ENCODE results near the gene CES4A. TPM values are rescaled to one million over a fixed set of nuclear protein-coding genes. Genes with fewer than 3 reads are reported as not detected.
"Not testable (repeated sequence)": the region's sequence is repeated elsewhere in the genome, so short reads cannot be mapped to it uniquely, and the experiment has no call there.

The CES4A gene
- total RNA-seq, 1 experiment from 2014 or later = not detected

DNA sequence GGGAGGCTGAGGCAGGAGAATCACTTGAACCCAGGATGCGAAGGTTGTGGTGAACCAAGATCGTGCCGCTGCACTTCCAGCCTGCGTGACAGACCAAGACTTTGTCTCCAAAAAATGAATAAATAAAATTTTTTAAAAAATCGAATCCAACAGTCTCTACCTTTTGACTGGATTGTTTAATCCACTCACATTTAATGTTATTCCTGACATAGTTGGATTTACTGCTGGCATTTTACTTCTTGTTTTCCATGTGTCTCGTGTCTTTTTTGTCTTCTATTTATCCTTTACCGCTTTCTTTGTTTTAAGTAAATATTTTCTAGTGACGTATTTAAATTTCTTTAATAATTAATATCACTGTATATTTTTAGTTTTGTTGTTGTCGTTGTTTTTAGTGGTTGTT lies 5.4 kb upstream of the CES4A start:
- DNase-seq (ENCODE audit: low read depth) = no peak

DNA sequence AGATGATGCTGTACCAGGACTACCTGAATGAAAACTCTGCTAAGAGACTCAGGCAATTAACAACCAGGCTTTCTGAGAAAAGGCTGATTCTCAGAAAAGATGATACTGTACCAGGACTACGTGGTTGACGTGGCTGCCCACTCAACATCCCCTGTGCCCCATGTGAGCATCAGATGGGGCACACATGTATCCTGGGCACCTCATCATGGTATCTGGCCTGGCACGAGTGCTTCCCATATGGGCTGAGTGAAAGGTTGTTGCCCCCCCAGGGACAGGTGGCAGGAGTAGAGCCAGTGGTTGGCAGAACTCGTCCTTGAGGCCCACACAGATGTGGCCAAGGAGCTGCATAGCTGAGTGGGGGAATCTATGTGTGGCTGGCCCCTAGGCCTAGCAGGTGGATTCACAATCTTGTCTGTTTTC lies 3.5 kb upstream of the CES4A start:
- DNase-seq (ENCODE audit: low read depth) = no peak

DNA sequence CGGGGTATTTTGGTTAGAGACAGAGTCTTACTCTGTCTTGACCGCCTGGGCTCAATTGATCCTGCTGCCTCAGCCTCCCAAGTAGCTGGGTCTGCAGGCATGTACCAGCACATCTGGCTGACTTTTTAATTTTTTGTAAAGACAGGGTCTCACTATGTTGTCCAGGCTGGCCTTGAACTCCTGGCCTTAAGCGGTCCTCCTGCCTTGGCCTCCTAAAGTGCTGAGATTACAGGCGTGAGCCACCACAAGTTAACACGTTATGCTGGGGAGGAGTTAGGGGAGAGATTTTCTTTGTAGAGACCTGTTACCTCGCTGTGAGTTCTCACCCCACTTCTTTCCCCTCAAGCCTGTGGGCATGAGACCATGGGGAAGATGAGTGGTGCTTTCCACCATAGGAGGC lies 1.8 kb upstream of the CES4A start:
- no peak for DNase-seq (ENCODE audit: low read depth)

DNA sequence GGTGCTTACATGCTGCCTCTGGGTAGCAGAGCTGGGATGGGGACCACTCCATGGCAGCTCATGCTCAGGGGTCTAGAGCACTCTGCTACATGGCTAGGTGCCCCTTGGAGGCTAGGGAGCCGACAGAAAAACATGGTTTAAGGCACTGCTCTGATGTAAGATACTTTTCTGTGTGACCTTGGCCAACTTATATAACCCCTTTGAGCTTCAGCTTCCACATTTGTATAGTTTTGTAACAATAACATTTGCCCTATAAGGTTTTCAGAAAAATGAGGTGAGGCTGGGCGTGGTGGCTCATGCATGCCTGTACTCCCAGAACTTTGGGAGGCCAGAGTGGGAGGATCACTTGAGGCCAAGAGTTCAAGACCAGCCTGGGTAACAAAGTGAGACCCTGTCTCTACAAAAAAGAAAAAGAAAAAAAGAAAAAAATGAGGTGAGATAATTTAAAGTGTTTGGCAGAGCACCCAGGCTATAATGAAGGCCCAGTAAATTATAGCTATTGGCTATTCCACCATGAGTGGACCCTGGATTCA lies 3.2 kb downstream of the CES4A start:
- no peak for DNase-seq (ENCODE audit: low read depth)

DNA sequence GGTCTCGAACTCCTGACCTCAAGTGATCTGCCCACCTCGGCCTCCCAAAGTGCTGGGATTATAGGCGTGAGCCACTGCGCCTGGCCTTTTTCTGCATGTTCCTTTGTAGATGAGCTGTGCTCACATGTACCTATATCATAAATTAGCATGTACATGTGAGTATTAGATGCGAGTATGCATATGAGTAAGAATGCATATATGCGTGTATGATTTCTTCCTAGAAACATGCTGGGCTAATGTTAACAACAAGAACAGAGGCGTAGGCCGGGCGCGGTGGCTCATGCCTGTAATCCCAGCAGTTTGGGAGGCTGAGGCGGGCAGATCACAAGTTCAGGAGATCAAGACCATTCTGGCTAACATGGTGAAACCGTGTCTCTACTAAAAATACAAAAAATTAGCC lies 5.2 kb downstream of the CES4A start:
- DNase-seq (ENCODE audit: low read depth) = not testable (repeated sequence)

DNA sequence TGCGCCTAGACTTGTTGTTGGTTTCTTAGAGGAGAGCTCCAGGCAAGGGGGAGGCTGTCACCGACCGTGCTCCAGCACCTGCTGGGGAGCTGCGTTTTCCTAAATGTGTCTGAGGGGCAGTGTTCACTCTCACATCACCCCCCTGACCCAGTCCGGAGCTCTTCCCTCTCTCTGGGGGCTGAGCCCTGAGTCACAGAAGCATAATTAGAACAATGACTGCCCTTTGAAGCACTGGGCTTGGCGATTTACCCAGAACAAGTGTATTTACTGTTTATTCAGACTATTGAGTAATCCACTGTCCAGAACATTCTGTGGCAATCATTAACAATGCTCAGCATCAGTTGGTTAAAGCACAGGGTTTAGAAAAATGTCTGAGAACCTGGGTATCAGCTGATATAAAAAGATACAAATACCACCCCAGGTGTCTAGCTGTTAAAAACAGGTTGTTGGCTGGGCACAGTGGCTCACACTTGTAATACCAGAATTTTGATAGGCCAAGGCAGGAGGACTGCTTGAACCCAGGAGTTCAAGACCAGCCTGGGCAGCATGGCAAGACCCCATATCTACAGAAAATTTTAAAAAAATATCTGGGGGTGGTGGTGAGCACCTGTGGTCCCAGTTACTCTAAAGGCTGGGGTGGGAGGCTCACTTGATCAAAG lies 8.1 kb downstream of the CES4A start:
- DNase-seq (ENCODE audit: low read depth) = peak; percentile 36

DNA sequence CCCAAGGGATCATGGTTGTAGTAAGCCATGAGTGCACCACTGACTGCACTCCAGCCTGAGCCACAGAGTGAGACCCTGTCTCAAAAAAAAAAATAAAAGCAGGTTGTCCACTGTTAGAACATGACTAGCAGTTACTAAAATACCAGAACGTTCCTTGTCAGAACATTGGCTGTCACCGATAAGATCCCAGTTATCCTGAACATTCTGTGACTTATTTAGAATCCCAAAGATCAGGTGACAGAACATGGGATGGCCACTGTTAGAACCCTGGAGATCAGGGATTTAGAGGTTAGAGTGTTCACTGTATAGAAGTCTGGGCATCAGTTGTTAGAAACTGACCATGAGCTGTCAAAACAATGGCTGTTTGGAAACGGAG lies 8.6 kb downstream of the CES4A start:
- no peak for DNase-seq (ENCODE audit: low read depth)

DNA sequence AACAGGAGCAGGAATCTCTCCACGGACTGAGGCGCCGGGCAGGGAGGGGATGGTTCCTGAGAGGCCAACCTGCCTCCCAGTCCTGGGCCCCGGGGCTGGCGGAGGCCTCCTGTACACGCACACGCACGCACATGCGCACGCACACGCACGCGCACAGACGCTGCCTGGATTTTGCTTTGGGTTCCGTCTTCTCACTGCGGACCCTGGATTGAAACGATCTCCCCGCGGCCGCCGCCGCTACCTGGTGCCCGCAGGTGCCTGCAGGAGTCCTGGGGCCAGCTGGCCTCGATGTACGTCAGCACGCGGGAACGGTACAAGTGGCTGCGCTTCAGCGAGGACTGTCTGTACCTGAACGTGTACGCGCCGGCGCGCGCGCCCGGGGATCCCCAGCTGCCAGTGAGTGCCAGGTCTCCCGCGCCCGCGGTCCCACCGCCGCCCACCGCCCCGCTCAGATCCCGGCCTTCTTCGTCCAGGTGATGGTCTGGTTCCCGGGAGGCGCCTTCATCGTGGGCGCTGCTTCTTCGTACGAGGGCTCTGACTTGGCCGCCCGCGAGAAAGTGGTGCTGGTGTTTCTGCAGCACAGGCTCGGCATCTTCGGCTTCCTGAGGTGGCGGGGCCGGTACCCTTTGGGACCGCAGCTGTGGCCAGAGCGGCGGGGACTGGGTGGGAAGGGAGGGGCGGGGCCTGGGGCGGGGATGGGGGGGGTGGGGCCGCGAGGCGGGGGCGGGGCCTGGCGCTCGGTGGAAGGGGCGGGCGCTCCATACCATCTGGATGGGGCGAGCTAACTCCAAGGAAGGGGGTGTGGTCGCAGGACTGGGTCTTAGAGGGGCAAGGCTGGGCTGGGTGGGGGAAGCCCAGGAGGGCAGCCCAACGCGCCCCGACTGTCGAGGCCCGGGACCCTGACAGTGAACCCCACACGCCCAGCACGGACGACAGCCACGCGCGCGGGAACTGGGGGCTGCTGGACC lies 12.3 kb downstream of the CES4A start:
- no peak for DNase-seq (ENCODE audit: low read depth)

DNA sequence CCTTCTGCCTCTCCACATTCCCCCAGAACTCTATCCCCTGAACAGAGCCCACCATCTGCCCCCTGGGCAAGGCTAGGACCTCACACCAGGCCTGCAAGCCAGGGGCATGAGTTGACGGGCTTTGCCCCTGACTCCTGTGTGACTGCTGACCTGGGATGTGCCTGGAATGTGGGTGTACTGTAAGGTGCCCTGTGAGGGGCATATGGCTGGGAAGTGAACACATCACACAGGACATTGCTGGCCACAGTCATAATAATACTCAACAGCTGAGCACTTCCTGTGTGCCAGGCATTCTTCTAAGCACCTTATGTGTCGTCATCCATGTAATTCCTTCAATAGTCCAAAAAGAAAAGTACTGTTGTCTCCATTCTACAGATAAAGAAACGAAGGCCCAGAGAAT lies 13.3 kb downstream of the CES4A start:
- peak; percentile 58 for DNase-seq (ENCODE audit: low read depth)

DNA sequence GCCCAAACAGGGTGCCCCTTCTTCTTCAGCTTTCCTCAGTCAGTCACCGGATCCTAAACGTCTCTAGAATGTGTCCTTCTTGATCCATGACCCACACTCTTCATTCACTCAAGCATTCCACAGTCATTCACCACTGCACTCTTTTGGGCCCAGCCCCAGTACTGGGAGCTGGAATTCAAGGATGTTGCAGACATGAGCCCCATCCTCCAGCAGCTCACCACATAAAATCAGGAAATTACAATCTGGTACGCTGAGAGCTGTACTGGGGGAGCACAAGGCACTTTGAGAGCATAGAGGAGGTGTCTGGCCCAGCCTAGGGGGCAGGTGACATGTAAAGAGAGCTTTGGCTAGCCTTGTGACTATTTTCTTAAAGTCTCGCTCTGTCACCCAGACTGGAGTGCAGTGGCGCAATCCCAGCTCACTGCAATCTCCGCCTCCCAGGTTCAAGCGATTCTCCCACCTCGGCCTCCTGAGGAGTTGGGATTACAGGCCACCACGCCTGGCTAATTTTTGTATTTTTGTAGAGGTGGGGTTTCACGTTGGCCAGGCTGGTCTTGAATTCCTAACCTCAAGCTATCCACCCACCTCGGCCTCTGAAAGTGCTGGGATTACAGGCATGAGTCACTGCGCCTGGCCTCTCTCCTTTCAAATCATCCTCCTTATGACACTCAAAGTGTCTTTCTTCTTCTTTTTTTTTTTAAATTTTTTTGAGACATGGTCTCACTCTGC lies 18.7 kb downstream of the CES4A start:
- peak; percentile 71 for DNase-seq (ENCODE audit: low read depth)

DNA sequence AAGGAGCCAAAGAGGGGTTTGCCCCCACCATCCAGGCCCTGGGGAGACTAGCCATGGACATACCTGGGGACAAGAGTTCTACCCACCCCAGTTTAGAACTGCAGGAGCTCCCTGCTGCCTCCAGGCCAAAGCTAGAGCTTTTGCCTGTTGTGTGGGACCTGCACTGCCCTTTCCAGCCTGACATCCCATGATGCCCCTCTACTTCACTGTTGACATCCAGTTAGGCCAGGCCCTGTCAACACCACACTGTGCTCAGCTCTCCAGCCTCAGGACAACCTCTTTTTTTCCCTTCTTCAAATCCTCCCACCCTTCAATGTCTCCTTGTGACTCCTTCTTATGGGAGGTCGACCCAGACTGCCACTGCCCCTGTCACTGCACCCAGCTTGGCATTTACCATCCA lies 20.8 kb downstream of the CES4A start:
- no peak for DNase-seq (ENCODE audit: low read depth)

DNA sequence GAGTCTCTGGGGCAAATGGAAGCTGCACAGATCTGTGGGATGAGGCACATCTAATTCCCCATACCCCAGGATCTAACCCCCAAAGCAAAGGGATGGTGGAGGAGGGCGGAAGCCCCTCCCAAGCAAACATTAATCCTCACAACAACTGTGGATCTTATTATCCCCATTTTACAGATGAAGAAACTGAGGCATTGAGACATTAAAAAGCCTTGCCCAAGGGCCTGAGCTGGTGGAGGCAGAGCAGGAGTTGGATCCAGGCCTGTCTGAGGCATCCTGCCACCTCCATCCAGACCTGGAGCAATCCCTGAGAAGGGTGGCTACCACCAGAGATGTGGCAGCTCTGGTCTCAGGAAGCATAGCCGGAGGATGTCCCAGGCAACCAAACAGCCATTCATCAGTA lies 22.9 kb downstream of the CES4A start:
- no peak for DNase-seq (ENCODE audit: low read depth)

DNA sequence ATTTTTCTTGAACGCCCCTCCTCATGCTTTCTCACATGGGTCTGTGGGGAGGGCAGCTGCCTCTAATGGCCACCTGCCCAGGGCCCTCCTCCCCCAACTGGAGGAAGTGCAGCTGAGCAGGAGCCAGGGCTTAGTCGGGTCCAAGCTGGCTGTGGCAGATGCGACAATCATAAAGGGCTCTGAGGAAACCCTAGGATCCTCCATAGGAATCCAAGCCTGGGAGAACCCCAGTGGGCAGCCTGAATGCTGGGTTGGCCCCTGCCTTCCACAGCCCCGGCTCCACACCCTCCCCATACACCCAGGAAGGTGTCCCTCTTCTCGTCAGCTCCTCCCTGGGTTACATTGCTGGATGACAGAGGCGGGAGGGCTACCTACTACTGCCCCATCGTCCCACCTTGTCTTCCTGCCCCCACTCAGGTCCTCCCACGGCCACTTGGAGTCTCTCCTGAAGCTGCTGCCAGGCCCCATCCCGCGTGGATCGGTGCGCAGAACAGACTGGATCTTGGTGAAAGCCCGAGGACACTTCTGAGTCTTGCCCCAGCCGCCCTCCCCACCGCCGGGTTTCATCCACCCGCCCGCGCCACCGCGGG lies 24.9 kb downstream of the CES4A start:
- no peak for DNase-seq (ENCODE audit: low read depth)

DNA sequence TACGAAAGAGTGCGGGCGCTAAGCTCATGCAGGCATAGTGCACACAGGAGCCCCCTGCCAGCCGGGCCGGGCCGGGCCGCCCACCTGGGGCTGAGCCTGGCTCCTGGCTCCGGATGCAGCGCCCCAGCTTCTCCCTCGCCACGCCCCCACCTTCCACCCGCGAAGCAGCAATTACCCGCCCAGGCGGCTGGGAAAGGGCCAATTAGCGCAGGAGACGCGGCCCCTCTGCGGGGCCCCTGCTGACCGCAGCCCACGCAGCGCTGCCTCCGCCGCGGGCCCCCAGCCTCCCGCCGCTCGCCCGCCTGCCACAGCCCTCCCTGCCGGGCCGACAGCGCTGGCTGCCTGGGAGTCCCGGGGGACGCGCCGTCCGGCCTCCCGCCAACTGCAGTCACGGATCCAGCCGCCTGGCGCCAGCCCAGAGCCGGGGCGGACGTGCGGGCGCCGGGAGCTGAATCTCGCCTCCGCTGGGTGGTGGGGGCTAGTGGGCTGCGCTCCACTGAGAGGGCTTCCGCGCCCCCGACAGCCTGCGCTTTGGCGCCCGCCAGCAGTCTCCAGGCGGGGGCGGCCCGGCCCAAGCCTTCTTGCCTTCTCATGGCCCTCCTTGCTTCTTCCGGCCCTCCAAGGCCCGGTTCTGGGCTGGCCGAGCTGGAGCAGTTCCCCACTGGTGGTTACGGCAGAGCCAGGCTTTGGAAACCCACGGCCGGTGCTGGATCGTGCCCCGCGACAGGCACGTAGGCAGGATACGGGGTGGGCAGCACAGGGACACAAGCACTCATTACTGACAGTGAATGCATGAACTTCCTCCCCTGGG lies 25.6 kb downstream of the CES4A start:
- DNase-seq (ENCODE audit: low read depth) = peak; percentile 29

DNA sequence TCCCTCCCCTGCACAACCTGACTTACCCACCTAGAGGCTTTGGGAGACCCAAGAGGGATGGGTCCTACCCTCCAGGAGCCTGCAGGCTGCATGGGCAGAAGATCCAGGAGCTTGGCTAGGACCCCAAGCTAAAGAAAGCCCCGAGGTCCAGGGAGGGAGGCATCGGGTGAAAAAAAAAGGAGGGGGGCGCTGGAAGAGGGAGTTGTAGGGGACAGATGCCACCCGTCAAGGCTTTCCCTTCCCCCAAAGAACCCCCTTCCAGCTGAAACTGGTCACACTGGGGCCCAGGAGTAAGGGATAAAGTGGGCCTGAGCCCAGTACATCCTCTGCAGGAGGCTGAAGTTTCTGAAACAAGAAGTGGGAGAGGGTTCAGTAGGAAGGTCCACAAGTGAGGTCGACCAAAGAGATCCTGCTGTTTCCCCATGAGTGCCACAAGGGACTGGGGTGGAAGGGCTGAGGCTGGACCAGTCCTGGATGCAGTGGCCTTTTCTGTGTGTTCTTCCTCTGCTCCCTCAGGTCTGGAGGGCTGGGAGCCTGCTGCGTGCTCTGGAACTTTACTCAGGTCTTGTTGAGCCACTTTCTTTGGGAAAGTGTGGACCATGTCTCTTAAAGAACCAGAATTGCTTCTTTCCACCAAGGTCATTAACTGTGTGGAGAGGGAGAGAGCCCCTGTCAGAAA lies 26.4 kb downstream of the CES4A start:
- DNase-seq (ENCODE audit: low read depth) = no peak

DNA sequence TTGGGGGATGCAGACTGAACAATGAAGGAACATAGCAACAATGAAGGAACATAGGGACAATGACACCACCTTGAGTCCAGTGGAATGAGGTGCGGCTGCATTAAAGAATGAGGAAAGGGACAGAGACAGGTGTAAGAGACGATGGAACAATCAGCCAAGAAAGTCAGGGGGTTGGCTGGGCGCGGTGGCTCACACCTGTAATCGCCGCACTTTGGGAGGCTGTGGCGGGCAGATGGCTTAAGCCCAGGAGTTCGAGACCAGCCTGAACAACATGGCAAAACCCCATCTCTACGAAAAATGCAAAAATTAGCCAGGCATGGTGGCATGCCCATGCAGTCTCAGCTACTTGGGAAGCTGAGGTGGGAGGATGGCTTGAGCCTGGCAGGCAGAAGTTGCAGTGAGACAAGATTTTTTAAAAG lies 26.9 kb downstream of the CES4A start:
- no peak for DNase-seq (ENCODE audit: low read depth)

DNA sequence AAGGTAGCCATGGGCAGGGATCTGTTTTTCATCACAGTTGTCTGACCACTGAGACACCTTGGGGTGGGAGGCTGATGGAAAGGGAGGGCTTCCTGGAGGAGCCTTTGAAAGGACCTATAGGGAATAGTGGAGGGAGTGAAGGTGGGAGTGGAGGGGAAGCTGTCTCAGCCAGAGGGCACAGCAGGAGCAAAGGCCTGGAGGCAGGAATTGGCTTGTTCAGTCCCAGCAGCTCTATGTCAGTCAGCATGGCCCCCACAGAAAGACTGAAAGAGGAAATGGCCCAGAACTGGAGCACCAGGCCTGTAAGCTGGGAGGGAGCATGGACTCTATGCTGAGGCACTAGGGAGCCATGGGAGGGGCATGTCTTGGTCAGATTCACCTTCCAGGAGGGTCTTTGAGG lies 27.8 kb downstream of the CES4A start:
- no peak for DNase-seq (ENCODE audit: low read depth)

DNA sequence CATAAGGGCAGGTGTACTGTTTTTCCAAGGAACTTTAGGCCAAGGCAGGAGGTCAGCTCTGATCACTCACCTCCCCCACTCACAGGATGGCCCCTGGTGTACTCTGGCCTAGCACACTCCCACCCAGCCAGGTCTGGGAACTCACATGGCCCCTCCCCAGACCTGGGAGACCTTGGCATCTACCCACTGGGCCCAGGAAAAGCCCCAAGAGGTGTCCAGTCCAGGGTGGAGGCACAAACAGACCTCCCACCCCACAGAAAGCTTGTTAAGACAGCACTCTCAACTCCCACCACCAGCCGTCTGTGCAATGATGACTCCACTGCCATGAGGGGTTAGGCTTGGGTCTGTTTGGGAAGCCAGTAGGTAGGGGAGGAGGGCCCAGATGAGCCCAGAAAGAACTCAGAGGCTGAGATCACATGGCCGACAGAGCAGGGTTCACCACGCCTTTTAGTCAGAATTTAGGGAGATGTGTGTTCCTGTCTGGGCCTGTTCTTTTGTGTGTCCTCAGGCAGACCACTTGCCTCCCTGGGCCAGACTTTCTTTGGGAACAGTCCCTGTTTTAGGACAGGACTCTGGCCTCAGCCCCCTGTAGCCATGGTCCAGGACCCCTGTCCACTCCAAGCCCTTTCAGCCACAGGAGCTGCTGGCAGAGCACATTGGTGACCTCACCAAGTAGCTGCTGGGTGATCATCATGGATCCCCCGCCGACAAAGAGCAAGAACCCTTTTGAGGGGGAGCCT lies 28.5 kb downstream of the CES4A start:
- no peak for DNase-seq (ENCODE audit: low read depth)

DNA sequence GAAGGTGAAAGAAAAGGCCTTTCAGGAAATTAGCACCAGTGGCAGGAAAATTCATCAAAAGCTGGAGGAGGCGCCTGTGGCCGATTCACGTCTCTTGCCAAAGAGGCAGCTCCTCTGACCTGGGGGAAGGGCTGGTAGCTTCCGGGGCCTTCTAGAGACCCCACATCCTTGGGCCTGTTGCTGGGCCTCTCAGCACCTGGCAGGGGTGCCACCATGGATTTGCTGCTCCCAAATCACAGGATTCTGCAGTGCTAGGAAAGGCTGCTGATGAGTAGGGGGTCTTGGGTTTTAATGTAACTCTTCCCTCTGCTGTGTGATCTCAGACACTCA lies 29.0 kb downstream of the CES4A start:
- no peak for DNase-seq (ENCODE audit: low read depth)
